ENCODE measurements around the gene MTX1. TPM values are rescaled to one million over a fixed set of nuclear protein-coding genes. Genes with fewer than 3 reads are reported as not detected.

MTX1 gene
- total RNA-seq, 1 experiment from 2014 or later, result 69.1 TPM

- ChIA-PET CTCF (interaction anchor here (3.2 to 4.6 kb wide), 2 partner anchors 11 to 22 kb away, joined by 16 to 71 read pairs; partner anchors contain the start of genes KRTCAP2, THBS3 and TRIM46), POLR2A (no interaction called here), RAD21 (ENCODE audit: low non-redundant PET in 1 of 2, low total read pairs in 2 of 2, uncharacterized antibody in 2 of 2, unreplicated experiment in 2 of 2) (no interaction called here)
- Histone ChIP-seq H3K36me3 (ENCODE audit: control insufficient read depth in 1 of 2, insufficient read depth in 2 of 2, low read length in 2 of 2) (peaks cover 3 to 17% of the 10 kb centered on the region in 2 experiments; a peak in 2 of 4 replicates), H3K9ac (ENCODE audit: low read length) (peak overlapping the region; percentile 89), H2AFZ (ENCODE audit: low read depth, low read length, poor library complexity, severe bottlenecking) (no peak overlapping the region), H4K20me1 (ENCODE audit: insufficient read depth) (no peaks in the 10 kb centered on the region), H3K27ac (ENCODE audit: low read depth, low read length) (no peak overlapping the region; the same call in 1 of the 2 replicates), H3K4me3 (replicated peaks in 1 of 2; ENCODE audit: low read depth in 1 of 2, low read length in 2 of 2) (peak overlapping the region; percentile 65 to 66), H3K4me2 (ENCODE audit: low read length) (peak overlapping the region; percentile 95), H3K9me3 (ENCODE audit: control insufficient read depth in 1 of 2, insufficient read depth in 1 of 2, low read depth in 1 of 2, low read length in 2 of 2) (no peaks in the 10 kb centered on the region), H3K9me2 (ENCODE audit: insufficient read depth) (no peaks in the 10 kb centered on the region), H3K27me3 (ENCODE audit: insufficient read depth, low read length) (no peaks in the 10 kb centered on the region), H3K79me2 (ENCODE audit: insufficient read depth, low read length) (peaks cover 9% of the 10 kb centered on the region), H3K4me1 (ENCODE audit: control insufficient read depth in 1 of 2, insufficient read depth in 2 of 2, low read length in 2 of 2) (peaks cover 15 to 36% of the 10 kb centered on the region in 2 experiments; a peak in 3 of 4 replicates)
- no TSS peak for BruUV-seq (replicated peaks)
- intact Hi-C loops (cut with micrococcal nuclease), result no loop called here
- DNase-seq (ENCODE audit: low read depth, low spot score) (no peak), ATAC-seq (no peak)
- no peak for TF ChIP-seq POLR2AphosphoS5 (IDR thresholded peaks at IDR 0.05; ENCODE audit: low read depth, low read length)
- no peak for TF ChIP-seq POLR2A (IDR thresholded peaks at IDR 0.05; ENCODE audit: borderline replicate concordance, extremely low read depth, insufficient read depth, insufficient read length)
- no peak for TF ChIP-seq JUND (IDR thresholded peaks at IDR 0.05)
- TF ChIP-seq SP1 (IDR thresholded peaks at IDR 0.05; ENCODE audit: low read depth), result no peak
- no peak for TF ChIP-seq CEBPB (IDR thresholded peaks at IDR 0.05; ENCODE audit: low read depth)
- TF ChIP-seq ELF1 (IDR thresholded peaks at IDR 0.05; ENCODE audit: borderline replicate concordance, low read depth), result no peak
- TF ChIP-seq YY1 (IDR thresholded peaks at IDR 0.05; ENCODE audit: extremely low read depth, insufficient replicate concordance, low read depth, low read length), result no peak
- no peak for TF ChIP-seq RAD21 (IDR thresholded peaks at IDR 0.05; ENCODE audit: low read depth)
- no peak for TF ChIP-seq MAX (IDR thresholded peaks at IDR 0.05)
- no peak for TF ChIP-seq SRF (IDR thresholded peaks at IDR 0.05; ENCODE audit: low read depth)
- TF ChIP-seq EZH2phosphoT487 (IDR thresholded peaks at IDR 0.05; ENCODE audit: borderline replicate concordance), result no peak
These were observed 12.2 kb upstream of the MTX1 start for GRCh38 chr1:155196103-155196892.
